ENCODE measurements around the gene HOXA13.
A peak's percentile ranks its signal among the peaks of the same experiment; 100 is the strongest.

Gene HOXA13

DNA sequence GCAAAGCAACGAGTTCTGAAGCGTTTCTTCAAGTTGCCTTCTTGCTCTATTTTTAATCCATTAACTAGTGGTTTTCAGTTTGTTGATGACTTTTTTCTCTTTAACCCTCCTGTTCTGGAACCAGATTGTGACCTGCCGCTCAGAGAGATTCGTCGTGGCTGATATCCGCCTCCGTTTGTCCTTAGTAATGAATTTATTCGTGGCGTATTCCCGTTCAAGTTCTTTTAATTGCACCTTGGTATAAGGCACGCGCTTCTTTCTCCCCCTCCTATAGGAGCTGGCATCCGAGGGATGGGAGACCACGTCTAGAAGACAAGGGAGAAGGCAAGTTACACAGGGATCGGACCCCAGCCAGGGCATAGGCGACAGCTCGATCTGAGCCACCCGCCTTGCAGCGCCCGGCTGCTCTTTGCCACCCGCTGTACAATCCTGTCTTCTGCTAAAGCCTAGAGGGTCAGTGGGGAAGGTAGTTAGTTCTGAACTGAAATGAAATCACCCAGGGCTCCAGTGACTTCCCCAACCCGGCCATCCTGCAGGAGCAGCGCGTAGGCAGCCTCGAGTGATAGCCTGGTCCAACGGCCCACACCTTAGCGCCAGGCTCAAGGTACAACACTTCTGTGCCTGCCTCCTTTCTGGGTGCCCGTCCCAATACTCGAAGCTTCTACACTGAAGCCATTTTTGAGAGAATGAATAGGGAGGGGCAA, 1.6 kb downstream of the HOXA13 start:
- CTCF ChIA-PET = interaction anchor here (0.5 to 3.0 kb wide), 14 partner anchors 8 to 898 kb away, joined by 3 to 12 read pairs (median 4); no protein-coding TSS in a partner anchor
- no peaks in the 10 kb centered on the region for H3K9me3 ChIP-seq (ENCODE audit: control insufficient read depth, insufficient read depth, low read depth, low read length)
- peaks cover 20% of the 10 kb centered on the region for H3K4me1 ChIP-seq (ENCODE audit: control insufficient read depth, insufficient read depth, low read length)
- H3K4me3 ChIP-seq (ENCODE audit: low read depth, low read length) = peak overlapping the region; percentile 89
- H3K36me3 ChIP-seq (ENCODE audit: control insufficient read depth in 2 of 2, insufficient read depth in 1 of 2, low read length in 2 of 2) = peaks cover 8 to 10% of the 10 kb centered on the region in 2 experiments; a peak in 2 of 3 replicates
- POLR2A ChIA-PET = interaction anchor here (0.6 to 3.7 kb wide), 7 partner anchors 8 to 1270 kb away, joined by 3 to 36 read pairs (median 4); partner anchors contain the start of gene HOXA11
- no peak for TF ChIP-seq ZNF416 (tag by site-specific recombination; IDR thresholded peaks at IDR 0.05)
- TF ChIP-seq ZNF549 (tag by site-specific recombination; IDR thresholded peaks at IDR 0.05) = no peak
- no peak for TF ChIP-seq ZNF140 (tag by site-specific recombination; IDR thresholded peaks at IDR 0.05)
- TF ChIP-seq, protein P1, sequence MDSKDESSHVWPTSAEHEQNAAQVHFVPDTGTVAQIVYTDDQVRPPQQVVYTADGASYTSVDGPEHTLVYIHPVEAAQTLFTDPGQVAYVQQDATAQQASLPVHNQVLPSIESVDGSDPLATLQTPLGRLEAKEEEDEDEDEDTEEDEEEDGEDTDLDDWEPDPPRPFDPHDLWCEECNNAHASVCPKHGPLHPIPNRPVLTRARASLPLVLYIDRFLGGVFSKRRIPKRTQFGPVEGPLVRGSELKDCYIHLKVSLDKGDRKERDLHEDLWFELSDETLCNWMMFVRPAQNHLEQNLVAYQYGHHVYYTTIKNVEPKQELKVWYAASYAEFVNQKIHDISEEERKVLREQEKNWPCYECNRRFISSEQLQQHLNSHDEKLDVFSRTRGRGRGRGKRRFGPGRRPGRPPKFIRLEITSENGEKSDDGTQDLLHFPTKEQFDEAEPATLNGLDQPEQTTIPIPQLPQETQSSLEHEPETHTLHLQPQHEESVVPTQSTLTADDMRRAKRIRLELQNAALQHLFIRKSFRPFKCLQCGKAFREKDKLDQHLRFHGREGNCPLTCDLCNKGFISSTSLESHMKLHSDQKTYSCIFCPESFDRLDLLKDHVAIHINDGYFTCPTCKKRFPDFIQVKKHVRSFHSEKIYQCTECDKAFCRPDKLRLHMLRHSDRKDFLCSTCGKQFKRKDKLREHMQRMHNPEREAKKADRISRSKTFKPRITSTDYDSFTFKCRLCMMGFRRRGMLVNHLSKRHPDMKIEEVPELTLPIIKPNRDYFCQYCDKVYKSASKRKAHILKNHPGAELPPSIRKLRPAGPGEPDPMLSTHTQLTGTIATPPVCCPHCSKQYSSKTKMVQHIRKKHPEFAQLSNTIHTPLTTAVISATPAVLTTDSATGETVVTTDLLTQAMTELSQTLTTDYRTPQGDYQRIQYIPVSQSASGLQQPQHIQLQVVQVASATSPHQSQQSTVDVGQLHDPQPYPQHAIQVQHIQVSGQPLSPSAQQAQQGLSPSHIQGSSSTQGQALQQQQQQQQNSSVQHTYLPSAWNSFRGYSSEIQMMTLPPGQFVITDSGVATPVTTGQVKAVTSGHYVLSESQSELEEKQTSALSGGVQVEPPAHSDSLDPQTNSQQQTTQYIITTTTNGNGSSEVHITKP (tag by site-specific recombination; IDR thresholded peaks at IDR 0.05) = peak; percentile 74
- TF ChIP-seq ZFHX2 (tag by site-specific recombination; conservative IDR thresholded peaks at IDR 0.05) = 0 out of 2 replicates have a peak, but pooled peaks have one; percentile 36
- 0 out of 2 replicates have a peak, but pooled peaks have one; percentile 35 for TF ChIP-seq ZBTB48 (tag by site-specific recombination; IDR thresholded peaks at IDR 0.05)
- TF ChIP-seq ZNF791 (tag by site-specific recombination; IDR thresholded peaks at IDR 0.05) = no peak
- H3K27ac ChIP-seq (ENCODE audit: extremely low read depth, low read depth, low read length) = peak overlapping the region; percentile 92

DNA sequence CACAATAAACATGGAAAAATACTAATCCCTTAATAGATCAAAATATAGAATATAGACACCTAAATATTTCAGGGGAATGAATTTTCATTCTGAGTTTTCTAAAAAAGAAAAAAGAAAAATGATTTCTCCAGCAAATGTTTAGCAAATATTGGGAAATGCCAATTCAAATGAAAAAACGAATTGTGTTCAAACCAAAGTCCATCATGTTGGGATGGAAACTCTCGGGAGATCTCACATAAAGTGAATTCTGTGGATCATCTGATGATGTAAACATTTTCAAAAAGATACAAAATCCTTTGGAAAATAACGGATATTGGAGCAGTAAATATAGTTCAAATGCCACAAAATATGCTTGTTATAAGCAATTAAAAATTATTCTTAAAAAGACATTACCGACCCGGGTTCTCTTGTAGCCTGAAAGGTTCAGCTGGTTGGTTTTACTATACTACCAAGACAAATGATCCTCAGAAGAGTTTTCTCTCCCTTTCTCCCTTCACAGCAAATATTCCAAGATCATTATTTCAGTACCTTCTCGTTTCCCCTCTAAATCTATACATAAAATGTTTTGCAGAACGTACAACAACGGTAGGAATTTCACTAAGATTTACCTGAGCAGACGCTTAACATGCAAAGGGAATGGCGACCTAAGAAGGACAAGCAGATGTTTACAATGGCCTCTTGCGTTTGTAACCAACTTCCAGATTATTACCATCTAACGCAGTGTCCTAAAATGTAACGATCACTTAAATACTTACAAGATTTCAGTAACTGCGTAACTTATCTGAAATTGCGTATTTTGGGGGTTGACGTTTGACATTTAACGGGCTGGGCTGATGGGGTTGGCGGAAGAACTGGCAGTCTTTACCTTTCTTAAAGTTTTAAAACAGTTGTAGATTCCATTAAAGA, 2.5 kb downstream of the HOXA13 start:
- peak overlapping the region; percentile 92 for H3K27ac ChIP-seq (ENCODE audit: extremely low read depth, low read depth, low read length)
- ChIA-PET POLR2A (interaction anchor here (3.7 kb wide), 1 partner anchor 12 kb away, joined by 36 read pairs; the partner anchor contains the start of gene HOXA11), CTCF (interaction anchor here (1.0 to 3.0 kb wide), 2 partner anchors 584 to 823 kb away, joined by 4 to 11 read pairs; no protein-coding TSS in a partner anchor)
- peak overlapping the region; percentile 89 for H3K4me3 ChIP-seq (ENCODE audit: low read depth, low read length)
- peaks cover 20% of the 10 kb centered on the region for H3K4me1 ChIP-seq (ENCODE audit: control insufficient read depth, insufficient read depth, low read length)
- peaks cover 8 to 14% of the 10 kb centered on the region in 2 experiments; a peak in 2 of 3 replicates for H3K36me3 ChIP-seq (ENCODE audit: control insufficient read depth in 2 of 2, insufficient read depth in 1 of 2, low read length in 2 of 2)
- H3K9me3 ChIP-seq (ENCODE audit: control insufficient read depth, insufficient read depth, low read depth, low read length) = no peaks in the 10 kb centered on the region
- TF ChIP-seq, protein P2, sequence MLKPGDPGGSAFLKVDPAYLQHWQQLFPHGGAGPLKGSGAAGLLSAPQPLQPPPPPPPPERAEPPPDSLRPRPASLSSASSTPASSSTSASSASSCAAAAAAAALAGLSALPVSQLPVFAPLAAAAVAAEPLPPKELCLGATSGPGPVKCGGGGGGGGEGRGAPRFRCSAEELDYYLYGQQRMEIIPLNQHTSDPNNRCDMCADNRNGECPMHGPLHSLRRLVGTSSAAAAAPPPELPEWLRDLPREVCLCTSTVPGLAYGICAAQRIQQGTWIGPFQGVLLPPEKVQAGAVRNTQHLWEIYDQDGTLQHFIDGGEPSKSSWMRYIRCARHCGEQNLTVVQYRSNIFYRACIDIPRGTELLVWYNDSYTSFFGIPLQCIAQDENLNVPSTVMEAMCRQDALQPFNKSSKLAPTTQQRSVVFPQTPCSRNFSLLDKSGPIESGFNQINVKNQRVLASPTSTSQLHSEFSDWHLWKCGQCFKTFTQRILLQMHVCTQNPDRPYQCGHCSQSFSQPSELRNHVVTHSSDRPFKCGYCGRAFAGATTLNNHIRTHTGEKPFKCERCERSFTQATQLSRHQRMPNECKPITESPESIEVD (tag by site-specific recombination; IDR thresholded peaks at IDR 0.05) = peak; percentile 51; the same call in 1 of the 2 replicates
- TF ChIP-seq, protein P3, sequence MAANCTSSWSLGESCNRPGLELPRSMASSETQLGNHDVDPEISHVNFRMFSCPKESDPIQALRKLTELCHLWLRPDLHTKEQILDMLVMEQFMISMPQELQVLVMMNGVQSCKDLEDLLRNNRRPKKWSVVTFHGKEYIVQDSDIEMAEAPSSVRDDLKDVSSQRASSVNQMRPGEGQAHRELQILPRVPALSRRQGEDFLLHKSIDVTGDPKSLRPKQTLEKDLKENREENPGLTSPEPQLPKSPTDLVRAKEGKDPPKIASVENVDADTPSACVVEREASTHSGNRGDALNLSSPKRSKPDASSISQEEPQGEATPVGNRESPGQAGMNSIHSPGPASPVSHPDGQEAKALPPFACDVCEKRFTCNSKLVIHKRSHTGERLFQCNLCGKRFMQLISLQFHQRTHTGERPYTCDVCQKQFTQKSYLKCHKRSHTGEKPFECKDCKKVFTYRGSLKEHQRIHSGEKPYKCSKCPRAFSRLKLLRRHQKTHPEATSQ (tag by site-specific recombination; IDR thresholded peaks at IDR 0.05) = no peak
- TF ChIP-seq, protein P4, sequence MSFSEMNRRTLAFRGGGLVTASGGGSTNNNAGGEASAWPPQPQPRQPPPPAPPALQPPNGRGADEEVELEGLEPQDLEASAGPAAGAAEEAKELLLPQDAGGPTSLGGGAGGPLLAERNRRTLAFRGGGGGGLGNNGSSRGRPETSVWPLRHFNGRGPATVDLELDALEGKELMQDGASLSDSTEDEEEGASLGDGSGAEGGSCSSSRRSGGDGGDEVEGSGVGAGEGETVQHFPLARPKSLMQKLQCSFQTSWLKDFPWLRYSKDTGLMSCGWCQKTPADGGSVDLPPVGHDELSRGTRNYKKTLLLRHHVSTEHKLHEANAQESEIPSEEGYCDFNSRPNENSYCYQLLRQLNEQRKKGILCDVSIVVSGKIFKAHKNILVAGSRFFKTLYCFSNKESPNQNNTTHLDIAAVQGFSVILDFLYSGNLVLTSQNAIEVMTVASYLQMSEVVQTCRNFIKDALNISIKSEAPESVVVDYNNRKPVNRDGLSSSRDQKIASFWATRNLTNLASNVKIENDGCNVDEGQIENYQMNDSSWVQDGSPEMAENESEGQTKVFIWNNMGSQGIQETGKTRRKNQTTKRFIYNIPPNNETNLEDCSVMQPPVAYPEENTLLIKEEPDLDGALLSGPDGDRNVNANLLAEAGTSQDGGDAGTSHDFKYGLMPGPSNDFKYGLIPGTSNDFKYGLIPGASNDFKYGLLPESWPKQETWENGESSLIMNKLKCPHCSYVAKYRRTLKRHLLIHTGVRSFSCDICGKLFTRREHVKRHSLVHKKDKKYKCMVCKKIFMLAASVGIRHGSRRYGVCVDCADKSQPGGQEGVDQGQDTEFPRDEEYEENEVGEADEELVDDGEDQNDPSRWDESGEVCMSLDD (tag by site-specific recombination; IDR thresholded peaks at IDR 0.05) = no peak
- TF ChIP-seq MYNN (tag by site-specific recombination; IDR thresholded peaks at IDR 0.05; ENCODE audit: borderline replicate concordance) (no peak), ZNF473 (tag by site-specific recombination; IDR thresholded peaks at IDR 0.05) (no peak)
- TF ChIP-seq, protein P5, sequence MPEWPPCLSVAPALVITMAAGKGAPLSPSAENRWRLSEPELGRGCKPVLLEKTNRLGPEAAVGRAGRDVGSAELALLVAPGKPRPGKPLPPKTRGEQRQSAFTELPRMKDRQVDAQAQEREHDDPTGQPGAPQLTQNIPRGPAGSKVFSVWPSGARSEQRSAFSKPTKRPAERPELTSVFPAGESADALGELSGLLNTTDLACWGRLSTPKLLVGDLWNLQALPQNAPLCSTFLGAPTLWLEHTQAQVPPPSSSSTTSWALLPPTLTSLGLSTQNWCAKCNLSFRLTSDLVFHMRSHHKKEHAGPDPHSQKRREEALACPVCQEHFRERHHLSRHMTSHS (tag by site-specific recombination; IDR thresholded peaks at IDR 0.05) = no peak
